ENCODE measurements around the gene CNBD2.

DNA sequence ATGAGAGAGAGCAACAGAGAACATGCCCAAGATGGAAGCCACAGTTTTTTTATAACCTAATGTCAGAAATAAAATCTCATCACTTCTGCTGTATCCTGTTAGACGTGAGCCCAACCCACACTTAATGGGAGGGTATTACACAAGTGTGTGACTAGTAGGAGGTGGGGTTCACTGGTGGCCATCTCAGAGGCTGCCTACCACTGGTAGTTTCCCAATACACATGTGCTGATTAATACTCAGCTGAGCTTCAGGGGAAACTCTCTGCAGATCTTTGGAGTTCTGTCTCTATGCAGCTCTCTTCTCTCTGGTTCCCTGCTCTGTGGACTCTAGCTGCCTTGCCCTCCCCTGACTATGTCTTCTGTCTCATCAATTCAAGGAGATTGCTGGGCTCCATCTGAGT lies 35.7 kb downstream of the CNBD2 start:
- TF ChIP-seq POLR2AphosphoS5 (IDR thresholded peaks at IDR 0.05; ENCODE audit: low read depth, low read length): no peak
- TF ChIP-seq, protein P1, sequence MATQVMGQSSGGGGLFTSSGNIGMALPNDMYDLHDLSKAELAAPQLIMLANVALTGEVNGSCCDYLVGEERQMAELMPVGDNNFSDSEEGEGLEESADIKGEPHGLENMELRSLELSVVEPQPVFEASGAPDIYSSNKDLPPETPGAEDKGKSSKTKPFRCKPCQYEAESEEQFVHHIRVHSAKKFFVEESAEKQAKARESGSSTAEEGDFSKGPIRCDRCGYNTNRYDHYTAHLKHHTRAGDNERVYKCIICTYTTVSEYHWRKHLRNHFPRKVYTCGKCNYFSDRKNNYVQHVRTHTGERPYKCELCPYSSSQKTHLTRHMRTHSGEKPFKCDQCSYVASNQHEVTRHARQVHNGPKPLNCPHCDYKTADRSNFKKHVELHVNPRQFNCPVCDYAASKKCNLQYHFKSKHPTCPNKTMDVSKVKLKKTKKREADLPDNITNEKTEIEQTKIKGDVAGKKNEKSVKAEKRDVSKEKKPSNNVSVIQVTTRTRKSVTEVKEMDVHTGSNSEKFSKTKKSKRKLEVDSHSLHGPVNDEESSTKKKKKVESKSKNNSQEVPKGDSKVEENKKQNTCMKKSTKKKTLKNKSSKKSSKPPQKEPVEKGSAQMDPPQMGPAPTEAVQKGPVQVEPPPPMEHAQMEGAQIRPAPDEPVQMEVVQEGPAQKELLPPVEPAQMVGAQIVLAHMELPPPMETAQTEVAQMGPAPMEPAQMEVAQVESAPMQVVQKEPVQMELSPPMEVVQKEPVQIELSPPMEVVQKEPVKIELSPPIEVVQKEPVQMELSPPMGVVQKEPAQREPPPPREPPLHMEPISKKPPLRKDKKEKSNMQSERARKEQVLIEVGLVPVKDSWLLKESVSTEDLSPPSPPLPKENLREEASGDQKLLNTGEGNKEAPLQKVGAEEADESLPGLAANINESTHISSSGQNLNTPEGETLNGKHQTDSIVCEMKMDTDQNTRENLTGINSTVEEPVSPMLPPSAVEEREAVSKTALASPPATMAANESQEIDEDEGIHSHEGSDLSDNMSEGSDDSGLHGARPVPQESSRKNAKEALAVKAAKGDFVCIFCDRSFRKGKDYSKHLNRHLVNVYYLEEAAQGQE (IDR thresholded peaks at IDR 0.05; ENCODE audit: insufficient read depth in 1 of 2, low read depth in 2 of 2, low read length in 2 of 2): no peak
- TF ChIP-seq TAF1 (IDR thresholded peaks at IDR 0.05; ENCODE audit: borderline replicate concordance, insufficient read depth, low read length): no peak

All from PFSK-1 (cell line).